Psoas muscle (tissue), 8 donors: ENCODE measurements around the gene PSMA1. TPM values are rescaled to one million over a fixed set of nuclear protein-coding genes. Genes with fewer than 3 reads are reported as not detected.

Experiments used
- ATAC-seq, 4 donors: fragments of 200-7000 bp; cut with Tn5 transposase; one replicate each; pipeline ENCODE4 v1.9.1; 2020; ENCODE audit warnings: moderate library complexity in 3 of 4, mild to moderate bottlenecking in 2 of 4
- DNase-seq, 2 donors: peaks; one replicate each; pipeline ENCODE4 v3.0.0-alpha.2; 2020
- H3K27ac ChIP-seq: fragments of 200-600 bp; one replicate; pipeline ENCODE4 v1.8.0; 2022
- H3K27me3 ChIP-seq, 3 donors: fragments of 200-600 bp in 1 of 3; one replicate each; pipeline versions ENCODE4 v1.6.1 to v1.8.0; 2013 to 2022; ENCODE audit warnings: low read length in 2 of 3, mild to moderate bottlenecking in 2 of 3, moderate library complexity in 1 of 3; ENCODE audit not compliant: insufficient read depth in 3 of 3
- H3K36me3 ChIP-seq, 2 donors: fragments of 200-600 bp in 1 of 2; one replicate each; pipeline versions ENCODE4 v1.6.1 to v1.8.0; 2013 to 2022; ENCODE audit warnings: low read depth in 1 of 2, mild to moderate bottlenecking in 1 of 2, moderate library complexity in 1 of 2; ENCODE audit not compliant: insufficient read depth in 1 of 2
- H3K4me1 ChIP-seq: fragments of 200-600 bp; one replicate; pipeline ENCODE4 v1.8.0; 2022
- H3K4me3 ChIP-seq: fragments of 200-600 bp; one replicate; pipeline ENCODE4 v1.8.0; 2022; ENCODE audit warnings: mild to moderate bottlenecking
- H3K9me3 ChIP-seq: fragments of 200-600 bp; one replicate; pipeline ENCODE4 v1.8.0; 2022
- WGBS, 3 donors: extraction: QIAGEN DNeasy Blood & Tissue Kit; methylation state at CpG; one replicate each; pipeline versions ENCODE4 v1.1.6 to v1.1.7; 2013; 5-methylcytosine and 5-hydroxymethylcytosine counted together
- intact Hi-C, 2 donors: fragments of 100-400 bp; cut with DNase I; formaldehyde crosslinking; loops; one replicate each; pipeline versions ENCODE4 v1.11.0 to v1.14.2; 2022
- polyA plus RNA-seq, 3 donors: library from polyadenylated mRNA; stranded (reverse); fragments of 200-250 nt; gene quantifications; one replicate each; pipeline ENCODE4 v1.2.3, GENCODE V29; 2013
- total RNA-seq, 4 donors: library from RNA; stranded (reverse); fragmentation: NEBNext Ultra II Directional in 2 of 4; extraction: Animal tissue kit (Norgen Biotek cat#: 25700) in 2 of 4; gene quantifications; one replicate each; pipeline versions ENCODE4 v1.2.1 to v1.2.4, GENCODE V29; 2021 to 2023
- TF ChIP-seq, protein P1 (sequence below): fragments of 200-600 bp; IDR thresholded peaks from one replicate; pipeline ENCODE4 v1.8.0; 2022; ENCODE audit warnings: antibody characterized with exemption
- donor health status: healthy with polysubstance abuse.
- donor health status: DM: no; HTN: no; CAD: no; lungs with moderate emphysema.
- donor health status: Bipolar disorder and iron deficiency.
- donor health status: healthy.
- donor health status: DM: yes; HTN: yes; CAD: no.
- donor health status: DM: no; HTN: no; CAD: no.
- donor health status: DM: no; HTN: no; CAD: no.
- donor health status: DM: yes; HTN: yes; CAD: no.

The PSMA1 gene
- total and polyA plus RNA-seq, 7 donors: 113 to 357 (median 189) TPM

DNA sequence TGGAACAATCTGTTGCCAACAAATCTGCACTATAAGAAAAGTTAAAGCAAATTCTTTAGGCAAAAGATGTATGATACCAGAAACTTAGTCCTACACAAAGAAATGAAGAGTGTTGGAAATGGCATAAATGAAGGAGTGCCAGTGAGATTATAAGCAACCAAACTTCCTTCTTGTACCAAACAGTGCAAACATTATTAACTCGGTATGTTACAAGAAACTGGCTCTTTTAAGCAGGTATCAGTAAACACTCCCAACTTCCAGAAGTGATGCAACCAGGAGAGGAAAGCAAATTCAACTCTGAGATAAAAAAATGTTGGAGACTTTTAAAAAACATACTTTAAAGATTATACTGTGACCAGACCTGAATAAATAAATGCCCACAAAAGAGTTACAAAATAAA is 49.1 kb downstream of the PSMA1 start:
- Histone ChIP-seq H3K27me3 (no peaks in the 10 kb centered on the region), H3K9me3 (no peaks in the 10 kb centered on the region), H3K4me3 (no peak overlapping the region), H3K36me3 (peaks cover 13 to 99% of the 10 kb centered on the region in 2 donors), H3K27ac (no peak overlapping the region), H3K4me1 (no peaks in the 10 kb centered on the region)
- no peak for ATAC-seq
- DNase-seq: no peak
- 79 to 97% (median 81%) methylated on average over 1 of the region's 1 CpG for WGBS, 3 donors
- TF ChIP-seq, protein P1, sequence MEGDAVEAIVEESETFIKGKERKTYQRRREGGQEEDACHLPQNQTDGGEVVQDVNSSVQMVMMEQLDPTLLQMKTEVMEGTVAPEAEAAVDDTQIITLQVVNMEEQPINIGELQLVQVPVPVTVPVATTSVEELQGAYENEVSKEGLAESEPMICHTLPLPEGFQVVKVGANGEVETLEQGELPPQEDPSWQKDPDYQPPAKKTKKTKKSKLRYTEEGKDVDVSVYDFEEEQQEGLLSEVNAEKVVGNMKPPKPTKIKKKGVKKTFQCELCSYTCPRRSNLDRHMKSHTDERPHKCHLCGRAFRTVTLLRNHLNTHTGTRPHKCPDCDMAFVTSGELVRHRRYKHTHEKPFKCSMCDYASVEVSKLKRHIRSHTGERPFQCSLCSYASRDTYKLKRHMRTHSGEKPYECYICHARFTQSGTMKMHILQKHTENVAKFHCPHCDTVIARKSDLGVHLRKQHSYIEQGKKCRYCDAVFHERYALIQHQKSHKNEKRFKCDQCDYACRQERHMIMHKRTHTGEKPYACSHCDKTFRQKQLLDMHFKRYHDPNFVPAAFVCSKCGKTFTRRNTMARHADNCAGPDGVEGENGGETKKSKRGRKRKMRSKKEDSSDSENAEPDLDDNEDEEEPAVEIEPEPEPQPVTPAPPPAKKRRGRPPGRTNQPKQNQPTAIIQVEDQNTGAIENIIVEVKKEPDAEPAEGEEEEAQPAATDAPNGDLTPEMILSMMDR: no peak
- intact Hi-C loops: no loop called here

DNA sequence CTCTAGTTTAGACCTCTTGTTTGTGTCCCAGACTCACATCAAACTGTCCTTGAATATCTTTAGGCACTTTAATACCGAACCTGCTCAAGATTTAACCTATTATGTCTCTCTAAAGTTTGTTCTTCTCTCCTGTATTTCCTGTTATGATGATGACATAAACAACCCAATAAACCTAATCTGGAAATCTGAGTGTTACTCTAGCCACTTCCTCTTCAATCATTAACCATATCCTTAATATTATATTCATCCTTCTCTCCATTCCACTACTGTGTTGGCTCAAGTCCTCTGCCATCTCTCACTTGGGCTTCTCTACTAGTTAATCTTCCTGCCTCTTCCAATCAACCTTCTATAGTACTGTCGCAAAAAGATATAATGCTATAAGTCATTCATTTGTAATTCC is 56.6 kb downstream of the PSMA1 start:
- whole genome bisulfite sequencing, 3 donors: 95 to 100% (median 96%) methylated on average over 2 of the region's 2 CpGs
- Histone ChIP-seq H3K36me3 (peaks cover 12 to 99% of the 10 kb centered on the region in 2 donors), H3K9me3 (no peaks in the 10 kb centered on the region), H3K27me3 (no peaks in the 10 kb centered on the region), H3K27ac (no peak overlapping the region), H3K4me3 (no peak overlapping the region), H3K4me1 (no peaks in the 10 kb centered on the region)
- ATAC-seq (no peak), DNase-seq (no peak)
- intact Hi-C loops: loop anchor here (5.0 kb wide), 2 partner anchors 44 to 49 kb away; no protein-coding TSS in a partner anchor
- TF ChIP-seq, protein P1: no peak

DNA sequence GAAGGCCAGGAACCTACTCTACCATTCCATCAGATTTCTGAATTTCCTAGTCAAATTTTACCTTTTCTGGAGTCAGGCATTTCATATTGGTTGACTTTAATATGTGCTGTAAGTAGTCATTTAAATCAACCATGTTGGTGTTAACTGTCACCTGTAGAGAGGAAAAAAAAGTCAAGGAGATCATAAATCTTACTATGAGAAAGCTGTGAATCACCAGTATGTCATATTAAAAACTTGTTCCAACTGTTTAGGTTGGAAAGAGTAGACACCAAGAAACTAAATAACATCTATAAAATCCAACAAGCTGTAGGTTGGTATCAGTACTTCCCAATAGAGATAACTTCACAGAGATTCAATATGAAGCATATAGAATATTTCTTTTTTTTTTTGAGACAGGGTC is 60.0 kb downstream of the PSMA1 start:
- TF ChIP-seq, protein P1: no peak
- peaks cover 4% of the 10 kb centered on the region for H3K4me1 ChIP-seq
- H3K27me3 ChIP-seq: no peaks in the 10 kb centered on the region
- ATAC-seq: no peak
- no peak for DNase-seq
- H3K36me3 ChIP-seq: peaks cover 9 to 88% of the 10 kb centered on the region in 2 donors
- intact Hi-C loops: loop anchor here (5.0 kb wide), 2 partner anchors 47 to 52 kb away; no protein-coding TSS in a partner anchor
- no peak overlapping the region for H3K27ac ChIP-seq
- no peaks in the 10 kb centered on the region for H3K9me3 ChIP-seq
- no peak overlapping the region for H3K4me3 ChIP-seq

DNA sequence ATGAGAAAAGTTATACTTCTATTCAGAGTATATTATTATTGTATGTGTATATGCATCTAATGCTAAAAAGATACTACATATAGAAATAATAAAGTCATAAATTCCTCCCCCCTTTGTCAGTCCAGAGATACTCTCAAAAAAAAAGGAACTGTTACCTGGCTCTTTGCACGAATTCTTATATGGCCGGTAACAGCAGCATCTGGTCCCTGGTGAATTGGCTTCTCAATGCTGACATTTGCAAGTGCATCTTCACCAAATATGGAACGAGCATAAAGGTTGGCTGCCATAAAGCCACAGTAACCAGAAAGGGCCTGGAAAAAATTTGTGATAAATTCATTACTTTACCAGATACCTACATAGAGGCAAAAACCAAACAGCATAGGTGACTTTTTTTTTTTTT is 61.8 kb downstream of the PSMA1 start:
- no peak for DNase-seq
- ATAC-seq: no peak
- Histone ChIP-seq H3K36me3 (peaks cover 4 to 72% of the 10 kb centered on the region in 2 donors), H3K9me3 (no peaks in the 10 kb centered on the region), H3K27ac (no peak overlapping the region), H3K4me3 (no peak overlapping the region), H3K4me1 (peaks cover 4% of the 10 kb centered on the region), H3K27me3 (no peaks in the 10 kb centered on the region)
- 84 to 89% (median 86%) methylated on average over 3 of the region's 3 CpGs for WGBS, 3 donors
- TF ChIP-seq, protein P1: no peak
- intact Hi-C loops: no loop called here
